Stimulated activated CD8-positive, alpha-beta memory T cell treated with anti-CD3 and anti-CD28 coated beads, Interleukin-12 subunit alpha, Interleukin-12 subunit beta, amount 100 ng/mL, for 1 hour (primary cell): ENCODE measurements around the gene SAPCD2.
A peak's percentile ranks its signal among the peaks of the same experiment; 100 is the strongest.
"Not testable (repeated sequence)": the region's sequence is repeated elsewhere in the genome, so short reads cannot be mapped to it uniquely, and the experiment has no call there.

Experiments used
- DNase-seq: peaks from one replicate; pipeline ENCODE4 v3.0.0-alpha.2; 2020; ENCODE audit warnings: low read depth

SAPCD2 gene, protein sequence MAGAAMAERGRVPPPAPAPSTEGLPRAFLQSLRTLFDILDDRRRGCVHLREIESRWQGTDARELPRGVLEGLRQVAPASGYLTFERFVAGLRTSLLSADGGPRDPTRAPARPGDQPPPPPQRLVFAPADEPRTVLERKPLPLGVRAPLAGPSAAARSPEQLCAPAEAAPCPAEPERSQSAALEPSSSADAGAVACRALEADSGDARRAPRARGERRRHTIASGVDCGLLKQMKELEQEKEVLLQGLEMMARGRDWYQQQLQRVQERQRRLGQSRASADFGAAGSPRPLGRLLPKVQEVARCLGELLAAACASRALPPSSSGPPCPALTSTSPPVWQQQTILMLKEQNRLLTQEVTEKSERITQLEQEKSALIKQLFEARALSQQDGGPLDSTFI

DNA sequence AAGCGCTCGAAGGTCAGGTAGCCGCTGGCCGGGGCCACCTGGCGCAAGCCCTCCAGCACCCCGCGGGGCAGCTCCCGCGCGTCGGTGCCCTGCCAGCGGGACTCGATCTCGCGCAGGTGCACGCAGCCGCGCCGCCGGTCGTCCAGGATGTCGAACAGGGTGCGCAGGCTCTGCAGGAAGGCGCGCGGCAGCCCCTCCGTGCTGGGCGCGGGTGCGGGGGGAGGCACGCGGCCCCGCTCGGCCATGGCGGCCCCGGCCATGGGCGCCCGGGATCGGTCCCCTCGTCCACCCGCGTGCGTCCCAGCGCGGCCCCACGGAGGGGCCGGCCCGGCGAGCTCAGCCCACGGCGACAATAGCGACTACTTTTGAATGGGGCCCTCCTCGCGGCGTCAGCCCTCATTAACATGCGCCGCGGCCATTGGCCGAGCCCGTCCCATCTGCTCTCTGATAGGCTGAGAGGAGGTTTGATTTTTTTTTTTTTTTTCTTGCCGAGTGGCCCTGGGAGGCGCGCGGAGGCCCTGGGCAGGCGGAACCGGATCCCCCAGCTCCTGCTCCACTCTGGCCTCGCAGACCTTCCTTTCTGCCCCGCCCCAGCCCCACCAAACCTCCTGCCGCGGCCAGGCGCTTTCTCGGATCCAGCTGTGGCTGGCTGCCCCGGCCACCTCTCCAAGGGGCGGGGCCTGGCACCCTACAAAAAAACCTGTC is at the start of gene SAPCD2:
TSS of gene SAPCD2 (minus strand) at position 357 of the 705 bp plus-strand sequence. CDS start at position 260, 97 bp downstream.
- peak; percentile 72 for DNase-seq

DNA sequence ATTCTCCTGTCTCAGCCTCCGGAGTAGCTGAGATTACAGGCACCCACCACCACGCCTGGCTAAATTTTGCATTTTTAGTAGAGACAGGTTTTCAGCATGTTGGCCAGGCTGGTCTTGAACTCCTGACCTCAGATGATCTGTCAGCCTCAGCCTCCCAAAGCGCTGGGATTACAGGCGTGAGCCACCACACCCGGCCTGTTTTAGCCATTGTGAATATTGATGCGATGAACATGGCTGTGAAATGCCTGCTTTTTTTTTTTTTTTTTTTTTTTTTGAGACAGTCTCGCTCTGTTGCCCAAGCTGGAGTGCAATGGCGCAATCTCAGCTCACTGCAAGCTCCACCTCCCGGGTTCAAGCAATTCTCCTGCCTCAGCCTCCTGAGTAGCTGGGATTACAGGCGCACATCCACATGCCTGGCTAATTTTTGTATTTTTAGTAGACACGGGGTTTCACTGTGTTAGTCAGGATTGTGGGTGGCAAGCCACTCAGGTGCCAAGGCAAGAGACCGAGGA is 47.8 kb upstream of the SAPCD2 start:
- DNase-seq, result not testable (repeated sequence)

DNA sequence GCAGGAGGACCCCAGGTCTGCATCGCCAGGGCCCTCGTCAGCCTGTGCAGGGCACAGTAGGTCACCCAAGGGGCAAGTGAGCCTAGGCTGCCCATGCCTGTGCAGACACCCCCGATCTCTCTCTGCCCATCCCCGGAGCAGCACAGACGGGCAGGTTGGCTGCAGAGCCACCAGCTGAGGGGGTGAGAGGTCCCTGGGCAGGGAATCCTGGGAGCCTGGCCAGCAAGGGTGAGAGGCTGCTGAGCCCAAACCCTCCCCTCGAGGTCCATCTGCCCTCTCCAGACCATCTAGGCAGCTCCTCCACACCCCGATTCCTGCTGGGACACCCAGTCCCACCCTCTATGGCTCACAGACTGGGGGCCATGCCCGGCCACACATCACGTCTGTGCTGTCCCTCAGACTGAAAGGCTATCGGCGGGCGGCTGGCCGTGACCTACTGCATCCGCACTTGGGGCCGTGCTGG is 46.9 kb upstream of the SAPCD2 start:
- DNase-seq, result no peak

DNA sequence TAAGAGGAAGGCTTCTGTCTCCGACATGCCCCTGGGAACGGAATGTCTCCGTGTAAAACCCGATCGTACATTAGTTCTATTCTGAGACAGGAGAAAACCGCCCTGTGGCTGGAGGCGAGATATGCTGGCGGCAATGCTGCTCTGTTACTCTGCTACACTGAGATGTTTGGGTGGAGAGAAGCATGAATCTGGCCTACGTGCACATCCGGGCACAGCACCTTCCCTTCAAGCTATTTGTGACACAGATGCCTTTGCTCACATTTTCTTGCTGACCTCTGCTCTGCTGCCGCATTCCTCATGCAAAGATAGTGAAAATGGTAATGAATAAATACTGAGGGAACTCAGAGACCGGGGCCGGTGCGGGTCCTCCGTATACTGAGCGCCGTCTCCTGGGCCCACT is 46.4 kb upstream of the SAPCD2 start:
- DNase-seq, result no peak

DNA sequence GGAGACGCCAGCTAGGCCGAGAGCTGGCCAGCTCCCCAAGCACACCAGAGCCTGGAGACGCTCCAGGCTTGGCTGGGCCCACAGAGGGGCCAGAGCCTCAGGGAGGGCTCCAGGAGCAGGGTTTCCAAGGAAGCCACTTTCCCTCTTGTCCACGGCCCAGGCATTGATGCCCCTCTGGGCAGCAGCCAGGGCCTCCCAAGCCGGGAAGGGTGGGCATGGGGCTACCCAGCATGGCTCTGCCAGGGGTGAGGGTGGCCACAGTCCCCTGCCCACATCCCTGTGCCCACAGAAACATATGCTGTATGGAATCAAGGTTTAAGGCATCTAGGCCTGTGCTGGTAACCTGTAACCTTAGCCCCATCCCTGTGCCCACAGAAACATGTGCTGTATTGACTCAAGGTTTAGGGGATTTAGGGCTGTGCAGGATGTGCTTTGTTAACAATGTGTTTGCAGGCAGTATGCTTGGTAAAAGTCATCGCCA is 45.7 kb upstream of the SAPCD2 start:
- DNase-seq, result no peak

DNA sequence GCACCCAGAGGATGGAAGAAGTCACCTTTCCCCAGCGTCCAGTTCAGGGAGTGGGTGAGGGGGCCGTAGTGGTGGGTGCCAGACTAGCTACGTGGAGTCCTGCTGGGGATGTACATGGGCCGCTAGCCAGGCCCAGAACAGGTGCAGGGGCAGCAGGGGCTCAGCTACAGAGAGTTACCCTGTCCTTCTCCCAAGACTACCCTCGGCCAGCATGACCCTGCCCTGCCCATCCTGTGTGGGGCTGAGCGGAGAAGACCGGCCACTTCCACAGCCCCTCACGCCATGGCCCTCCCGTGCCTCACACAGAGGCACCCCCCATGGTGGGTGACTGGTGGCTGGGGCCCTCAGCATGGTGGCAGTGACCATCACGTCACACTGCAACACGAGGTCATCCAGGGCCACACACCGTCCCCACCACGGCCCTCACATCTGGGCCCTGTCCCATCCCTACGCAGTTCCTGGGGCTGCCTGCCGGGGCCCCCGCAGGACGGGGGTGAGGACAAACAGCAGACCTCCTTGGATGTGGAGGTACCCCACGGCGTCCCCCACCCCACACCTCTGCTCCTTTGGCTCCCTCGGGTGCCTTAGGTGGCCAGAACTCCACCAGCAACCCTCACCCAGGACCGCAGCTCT is 45.2 kb upstream of the SAPCD2 start:
- no peak for DNase-seq

DNA sequence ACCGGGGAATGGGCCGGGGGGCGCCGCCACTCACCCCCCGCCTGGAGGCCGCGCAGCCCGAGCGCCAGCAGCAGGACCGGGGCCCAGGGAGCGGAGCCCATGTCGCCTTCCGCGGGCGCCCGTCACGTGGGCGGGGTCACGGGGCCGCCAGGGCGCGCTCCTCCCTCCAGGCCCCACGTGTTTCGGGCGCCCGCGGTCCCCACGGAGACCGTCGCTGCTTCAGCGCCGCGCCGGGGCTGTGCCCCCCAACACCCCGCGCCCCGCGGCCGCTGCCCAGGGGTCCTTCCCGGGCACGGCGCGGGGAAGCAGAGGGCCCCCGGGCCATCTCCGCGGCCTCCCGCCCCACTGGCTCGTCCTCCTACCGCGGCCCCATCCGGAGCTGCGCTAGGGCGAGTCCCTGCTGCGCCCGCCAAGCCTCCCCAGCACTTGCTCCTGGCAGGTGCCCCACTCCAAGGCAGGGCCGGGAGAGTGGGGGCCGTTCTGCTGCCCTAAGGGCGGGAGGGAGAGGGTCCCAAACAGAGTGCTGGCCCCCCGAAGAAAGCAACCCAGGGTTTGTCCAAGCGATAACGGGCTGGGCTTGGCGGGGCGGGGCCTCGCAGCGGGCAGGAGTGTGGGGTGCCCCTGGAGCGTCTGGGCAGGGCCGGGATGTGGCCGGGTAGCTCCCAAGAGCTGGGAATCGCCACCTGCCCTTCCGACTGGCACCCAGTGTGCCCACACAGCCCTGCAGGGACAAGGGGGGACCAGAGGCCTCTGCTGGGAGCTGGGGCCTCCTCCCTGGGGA is 44.4 kb upstream of the SAPCD2 start, which contains the start of gene DPP7:
TSS of gene DPP7 (minus strand) at position 121 of the 781 bp plus-strand sequence. CDS start at position 101, 20 bp downstream.
- peak; percentile 59 for DNase-seq

DNA sequence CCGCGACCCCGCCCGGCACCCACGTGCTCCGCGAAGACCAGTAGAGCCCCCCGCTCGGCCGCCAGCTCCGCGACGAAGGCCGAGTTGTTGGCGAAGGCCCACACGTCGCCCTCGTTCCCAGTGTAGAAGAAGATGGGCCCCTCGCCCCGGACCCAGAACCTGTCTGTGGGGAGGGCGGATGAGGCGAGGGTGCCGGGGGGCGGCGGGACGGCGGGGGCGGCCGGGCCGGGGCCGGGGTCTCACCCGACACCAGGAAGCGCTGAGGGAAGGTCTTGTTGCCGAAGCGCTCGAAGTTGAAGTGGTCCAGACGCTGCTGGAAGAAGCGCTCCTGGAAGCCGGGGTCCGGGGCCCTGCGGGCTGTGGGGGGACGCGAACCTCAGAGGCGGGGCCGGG is 43.9 kb upstream of the SAPCD2 start:
- no peak for DNase-seq

DNA sequence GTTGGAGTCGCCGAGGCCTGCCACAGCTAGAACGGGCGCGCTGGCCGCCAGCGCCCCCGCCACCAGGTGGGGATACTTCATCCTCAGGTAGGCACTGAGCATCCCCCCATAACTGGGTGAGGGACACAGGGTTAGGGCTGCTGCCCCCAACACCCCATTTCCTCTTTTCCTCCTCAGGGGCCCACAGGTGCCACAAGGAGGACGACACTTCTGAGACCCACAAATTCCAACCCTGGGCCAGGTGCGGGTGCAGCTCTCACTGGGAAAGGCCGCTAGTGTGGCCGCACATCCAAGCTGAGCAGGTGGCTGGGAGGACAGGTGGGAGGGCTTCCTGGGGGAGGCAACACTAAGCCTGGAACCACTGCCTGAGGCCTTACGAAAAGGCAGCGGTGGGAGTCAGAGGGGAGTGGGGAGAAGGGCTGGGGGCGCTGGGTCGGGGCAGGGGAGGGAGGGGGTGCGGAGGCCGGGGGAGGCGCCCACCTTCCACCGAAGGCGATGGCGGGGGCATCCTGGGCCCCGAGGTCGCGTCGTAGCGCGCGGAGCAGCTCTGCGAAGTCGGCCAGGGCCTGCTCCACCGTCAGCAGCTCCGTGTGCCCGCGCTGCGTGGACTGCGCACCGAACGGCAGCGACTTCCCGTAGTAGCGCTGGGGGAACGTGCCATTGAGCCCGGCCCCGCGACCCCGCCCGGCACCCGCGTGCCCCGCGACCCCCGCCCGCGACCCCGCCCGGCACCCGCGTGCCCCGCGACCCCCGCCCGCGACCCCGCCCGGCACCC is 43.2 kb upstream of the SAPCD2 start:
- DNase-seq, result no peak

DNA sequence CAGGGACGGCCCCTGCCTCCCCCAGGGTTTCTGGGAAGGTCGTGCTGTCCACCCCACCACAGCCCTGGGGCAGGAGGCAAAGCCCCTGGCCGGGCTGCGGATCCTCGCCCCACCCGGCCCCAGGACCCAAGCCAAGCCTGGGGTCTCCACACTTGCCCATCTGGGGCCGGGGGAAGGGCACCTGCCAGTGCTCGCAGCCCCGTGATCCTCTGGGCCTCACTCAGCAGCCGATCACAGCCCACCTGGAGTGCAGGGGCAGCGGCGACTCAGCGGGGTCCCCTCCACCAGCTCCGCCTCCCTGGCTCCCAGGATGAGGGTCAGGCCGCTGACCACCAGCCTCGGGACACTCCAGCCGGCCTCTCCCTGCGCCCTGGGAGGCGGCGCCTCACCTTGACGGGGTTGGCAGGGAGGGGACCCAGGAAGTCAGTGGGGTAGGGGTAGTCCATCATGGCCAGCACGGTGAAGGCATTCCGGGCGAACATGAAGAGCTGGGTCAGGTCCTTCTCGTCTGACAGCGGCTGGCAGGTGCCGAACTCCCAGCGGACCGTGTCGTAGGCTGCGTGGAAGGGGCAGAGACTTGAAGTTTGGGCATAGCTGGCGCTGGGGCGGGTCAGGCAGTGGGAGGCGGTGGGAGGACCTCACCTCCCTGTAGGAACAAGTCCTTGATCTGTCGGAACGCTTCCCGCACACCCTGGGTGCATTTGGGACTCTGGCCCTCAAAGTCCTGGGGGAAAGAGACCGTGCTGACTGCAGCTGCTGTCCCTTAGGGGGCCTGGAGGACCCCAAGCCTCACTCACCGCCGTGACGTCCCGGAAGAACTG is 42.4 kb upstream of the SAPCD2 start:
- DNase-seq, result no peak

DNA sequence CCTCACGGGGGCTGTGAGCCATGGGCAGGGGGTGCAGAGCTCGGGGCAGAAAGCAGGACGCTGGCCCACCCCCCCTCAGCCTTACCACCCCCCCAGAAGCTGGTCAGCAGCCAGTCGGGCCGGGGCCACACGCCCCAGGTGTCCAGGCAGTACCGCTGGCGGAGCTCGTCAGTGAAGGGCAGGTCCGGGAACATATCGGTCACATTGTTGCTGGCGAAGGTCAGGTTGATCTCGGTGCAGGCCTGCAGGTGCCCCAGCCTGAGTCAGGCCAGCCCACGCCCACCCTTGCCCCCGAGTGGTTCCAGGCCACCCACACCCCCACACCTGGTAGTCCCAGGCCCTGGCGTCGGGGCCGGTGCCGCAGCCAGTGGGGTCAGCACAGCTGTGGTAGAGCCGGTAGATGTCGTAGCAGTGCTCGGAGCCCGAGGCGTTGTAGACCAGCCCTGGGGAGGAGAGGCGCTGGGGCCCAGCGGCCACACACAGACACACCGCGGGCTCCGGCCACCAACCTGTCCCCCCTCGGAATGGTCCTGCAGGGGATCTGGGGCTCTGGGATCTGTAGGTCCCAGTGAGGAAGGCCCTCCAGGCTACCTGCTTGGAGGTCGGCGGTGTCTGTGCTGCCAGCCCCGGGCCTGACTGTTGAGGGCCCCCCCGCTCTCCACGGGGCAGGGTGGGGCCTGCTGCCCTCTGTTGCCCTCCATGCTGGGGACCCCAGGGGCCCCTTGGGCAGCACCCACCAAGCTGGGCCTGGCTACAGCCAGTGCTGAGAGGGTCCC is 41.6 kb upstream of the SAPCD2 start:
- no peak for DNase-seq

DNA sequence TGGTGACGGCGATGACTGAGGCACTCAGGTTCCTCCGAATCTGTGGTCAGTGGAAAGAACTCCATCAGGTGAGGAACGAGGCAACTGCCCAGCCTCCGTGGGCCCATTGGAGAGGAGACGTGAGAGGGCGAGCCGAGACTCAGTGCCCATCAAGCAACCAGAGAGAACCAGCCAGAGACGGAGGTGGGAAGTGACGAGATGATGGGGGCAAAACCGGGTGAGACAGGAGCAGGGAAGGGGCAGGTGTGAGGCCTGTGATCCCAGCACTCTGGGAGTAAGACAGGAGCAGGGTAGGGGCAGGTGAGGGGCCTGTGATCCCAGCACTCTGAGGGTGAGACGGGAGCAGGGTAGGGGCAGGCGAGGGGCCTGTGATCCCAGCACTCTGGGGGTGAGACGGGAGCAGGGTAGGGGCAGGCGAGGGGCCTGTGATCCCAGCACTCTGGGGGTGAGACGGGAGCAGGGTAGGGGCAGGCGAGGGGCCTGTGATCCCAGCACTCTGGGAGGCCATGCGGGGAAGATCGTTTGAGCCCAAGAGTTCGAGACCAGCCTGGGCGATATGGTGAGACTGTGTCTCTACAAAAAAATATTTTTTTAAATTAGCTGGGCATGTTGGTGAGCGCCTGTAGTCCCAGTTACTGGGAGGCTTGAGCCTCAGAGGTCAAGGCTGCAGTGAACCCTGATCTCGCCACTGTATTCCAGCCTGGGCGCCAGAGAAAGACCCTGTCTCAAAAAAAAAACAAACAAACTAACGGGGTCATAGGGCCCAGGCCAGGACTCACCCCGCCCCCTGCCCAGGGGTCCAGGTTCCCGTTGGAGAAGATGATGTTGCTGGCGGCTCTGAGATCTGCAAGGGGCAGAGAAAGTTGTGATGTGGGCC is 40.8 kb upstream of the SAPCD2 start:
- DNase-seq, result no peak

DNA sequence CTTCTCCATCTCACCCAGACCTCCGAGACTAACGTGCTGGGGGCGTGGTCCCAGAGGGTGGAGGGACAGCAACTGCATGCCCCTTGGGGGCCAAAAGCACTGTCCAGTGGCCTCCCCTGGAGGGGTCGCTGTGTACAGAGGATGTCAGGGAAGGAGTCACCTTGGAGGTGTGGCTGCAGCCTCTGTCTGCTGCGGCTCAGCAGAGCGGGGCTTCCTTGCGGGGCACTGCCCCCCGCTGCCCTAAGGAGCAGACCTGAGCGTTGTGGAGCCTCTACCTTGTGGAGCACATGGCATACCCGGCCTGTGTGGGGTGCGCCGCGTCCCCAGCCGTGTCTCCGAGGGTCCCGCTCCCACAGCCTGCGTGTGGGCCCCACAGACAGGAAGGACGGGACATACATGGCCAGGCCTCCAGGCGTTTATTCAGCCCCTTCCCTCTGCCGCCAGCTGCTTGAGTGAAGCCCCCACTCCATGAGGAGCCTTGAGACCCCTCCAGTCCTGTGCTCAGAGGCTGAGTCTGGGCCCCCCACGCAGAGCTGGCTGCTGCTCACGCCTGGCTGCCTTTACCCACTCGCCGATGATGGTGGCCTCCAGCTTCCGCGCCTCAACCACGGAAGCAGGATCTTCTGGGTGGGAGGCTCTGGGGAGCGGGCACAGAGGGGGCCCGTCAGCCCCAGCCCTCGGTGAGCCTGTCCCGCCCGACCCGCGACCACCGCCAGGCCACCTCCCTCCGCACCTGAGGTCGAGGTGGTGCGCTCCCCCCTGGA is 40.0 kb upstream of the SAPCD2 start:
- DNase-seq, result no peak

DNA sequence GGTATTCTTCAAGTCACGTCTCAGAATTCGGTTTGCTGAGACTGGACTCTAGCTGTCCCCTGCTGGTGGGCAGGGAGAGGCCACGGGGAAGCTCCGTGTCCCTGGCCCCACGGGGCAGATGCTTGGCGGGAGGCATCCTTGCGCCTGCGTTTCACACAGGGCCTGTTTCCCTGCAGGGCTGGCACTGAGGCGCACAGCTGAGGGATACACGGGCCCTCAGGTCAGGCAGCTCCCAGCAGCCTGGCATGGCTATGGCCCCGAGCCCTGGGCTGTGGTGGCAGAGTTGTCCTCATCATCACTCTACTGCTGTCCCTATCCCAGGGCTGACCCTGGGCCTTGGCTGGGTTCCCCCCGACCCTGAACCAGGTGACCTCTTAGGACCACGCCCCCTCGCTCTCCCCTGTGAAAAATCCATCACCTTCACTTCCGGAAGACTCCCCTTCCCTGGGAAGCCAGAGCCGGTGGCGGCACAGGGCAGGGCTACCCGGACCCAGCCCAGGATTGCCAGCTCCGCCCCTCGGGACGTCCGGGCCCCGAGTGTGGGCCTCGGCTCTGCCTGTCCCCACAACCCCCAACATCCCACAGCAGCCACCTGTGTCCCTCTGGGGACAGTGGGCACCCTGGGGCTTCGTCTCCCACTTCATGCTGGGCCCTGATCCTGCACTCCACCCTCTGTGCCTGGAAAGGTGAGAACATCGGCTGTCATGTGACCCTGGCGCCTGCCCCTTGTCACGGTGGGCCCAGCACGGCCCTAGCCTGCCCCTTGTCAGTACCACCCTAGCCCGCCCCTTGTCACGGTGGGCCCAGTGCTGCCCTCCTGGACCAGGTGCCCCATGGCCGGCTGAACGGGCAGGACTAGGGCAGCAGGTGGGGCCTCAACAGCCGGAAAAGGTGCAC is 39.1 kb upstream of the SAPCD2 start:
- no peak for DNase-seq

DNA sequence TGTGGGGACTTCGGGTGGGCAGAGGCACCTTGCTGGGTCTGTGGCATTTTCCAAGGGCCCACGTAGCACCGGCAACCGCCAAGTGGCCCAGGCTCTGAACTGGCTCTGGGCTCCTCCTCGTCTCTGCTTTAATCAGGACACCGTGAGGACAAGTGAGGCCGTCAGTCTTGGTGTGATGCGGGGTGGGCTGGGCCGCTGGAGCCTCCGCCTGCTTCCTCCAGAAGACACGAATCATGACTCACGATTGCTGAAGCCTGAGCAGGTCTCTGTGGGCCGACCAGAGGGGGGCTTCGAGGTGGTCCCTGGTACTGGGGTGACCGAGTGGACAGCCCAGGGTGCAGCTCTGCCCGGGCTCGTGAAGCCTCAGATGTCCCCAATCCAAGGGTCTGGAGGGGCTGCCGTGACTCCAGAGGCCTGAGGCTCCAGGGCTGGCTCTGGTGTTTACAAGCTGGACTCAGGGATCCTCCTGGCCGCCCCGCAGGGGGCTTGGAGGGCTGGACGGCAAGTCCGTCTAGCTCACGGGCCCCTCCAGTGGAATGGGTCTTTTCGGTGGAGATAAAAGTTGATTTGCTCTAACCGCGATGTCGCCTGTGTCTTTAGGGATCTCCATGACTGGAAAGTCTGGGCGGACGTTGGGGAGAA is 38.4 kb upstream of the SAPCD2 start:
- no peak for DNase-seq

DNA sequence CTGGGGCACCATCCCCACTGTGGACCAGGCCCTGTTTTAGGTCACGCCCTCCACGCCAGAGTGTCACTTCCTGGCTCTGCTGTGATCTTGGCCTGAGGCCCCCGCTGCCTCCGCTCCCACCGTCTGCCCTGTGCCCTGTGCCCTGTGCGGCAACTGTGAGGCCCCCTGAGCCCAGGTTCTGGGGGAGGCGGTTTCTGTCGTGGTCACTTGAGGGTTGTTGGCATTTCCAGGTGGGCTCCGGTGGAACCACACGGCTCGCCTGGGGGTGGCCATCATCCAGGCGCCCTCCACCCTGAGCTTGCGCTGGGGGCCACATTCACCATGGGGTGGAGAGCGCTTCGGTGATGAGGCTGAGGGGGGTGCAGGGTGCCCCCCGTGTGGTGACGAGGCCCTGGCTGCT is 37.6 kb upstream of the SAPCD2 start:
- DNase-seq, result no peak
